Jurkat, Clone E6-1 (cell line): Measurements from ENCODE around the gene UBE2E1.

Experiments
- DNase-seq: peaks from one replicate; pipeline ENCODE4 v3.0.0-alpha.2; 2011; ENCODE audit warnings: low read depth, low spot score
- H3K4me3 ChIP-seq: 2 replicates; pipeline ENCODE4 v1.5.1; 2011; ENCODE audit warnings: mild to moderate bottlenecking, low read length, control low read depth, moderate library complexity

UBE2E1 gene

GRCh38 chr3:23791678-23792077 lies 14.1 kb upstream of the UBE2E1 start:
- no peak for DNase-seq
- no peak overlapping the region for H3K4me3 ChIP-seq

- DNase-seq, result no peak
- no peak overlapping the region for H3K4me3 ChIP-seq
Observed at GRCh38 chr3:23793528-23794134, 12.1 kb upstream of the UBE2E1 start.

GRCh38 chr3:23795096-23795495 lies 10.7 kb upstream of the UBE2E1 start:
- no peak for DNase-seq
- H3K4me3 ChIP-seq, result no peak overlapping the region

GRCh38 chr3:23796518-23796917 lies 9.2 kb upstream of the UBE2E1 start:
- no peak for DNase-seq
- H3K4me3 ChIP-seq, result no peak overlapping the region

GRCh38 chr3:23797491-23797890 lies 8.3 kb upstream of the UBE2E1 start:
- no peak overlapping the region for H3K4me3 ChIP-seq
- DNase-seq, result no peak

GRCh38 chr3:23798456-23798855 lies 7.3 kb upstream of the UBE2E1 start:
- no peak overlapping the region for H3K4me3 ChIP-seq
- no peak for DNase-seq

GRCh38 chr3:23798876-23799275 lies 6.9 kb upstream of the UBE2E1 start:
- no peak for DNase-seq
- H3K4me3 ChIP-seq, result no peak overlapping the region

GRCh38 chr3:23800731-23801130 lies 5.0 kb upstream of the UBE2E1 start:
- H3K4me3 ChIP-seq, result no peak overlapping the region
- DNase-seq, result peak; percentile 23

- no peak for DNase-seq
- no peak overlapping the region for H3K4me3 ChIP-seq
Observed at GRCh38 chr3:23804441-23805209, 1.1 kb upstream of the UBE2E1 start.

- H3K4me3 ChIP-seq, result peak overlapping the region; percentile 57
- DNase-seq, result no peak
Observed at GRCh38 chr3:23805210-23805632, 534 bp upstream of the UBE2E1 start.

- peak overlapping the region; percentile 57 for H3K4me3 ChIP-seq
- DNase-seq, result no peak
Observed at GRCh38 chr3:23806534-23807423, 1.0 kb downstream of the UBE2E1 start.

GRCh38 chr3:23807424-23808015 lies 1.8 kb downstream of the UBE2E1 start:
- H3K4me3 ChIP-seq, result peak overlapping the region; percentile 57
- DNase-seq, result no peak

GRCh38 chr3:23808525-23808924 lies 2.8 kb downstream of the UBE2E1 start:
- H3K4me3 ChIP-seq, result no peak overlapping the region
- DNase-seq, result no peak

- DNase-seq, result no peak
Observed at GRCh38 chr3:23809294-23809693, 3.5 kb downstream of the UBE2E1 start.

GRCh38 chr3:23809840-23810342 lies 4.1 kb downstream of the UBE2E1 start:
- DNase-seq, result no peak

More at GRCh38 chr3:23809294-23809693, 3.5 kb downstream of the UBE2E1 start:
- H3K4me3 ChIP-seq, result no peak overlapping the region

GRCh38 chr3:23810343-23811184 lies 4.8 kb downstream of the UBE2E1 start:
- H3K4me3 ChIP-seq, result peak overlapping the region; percentile 52
- no peak for DNase-seq

More at GRCh38 chr3:23809840-23810342, 4.1 kb downstream of the UBE2E1 start:
- H3K4me3 ChIP-seq, result peak overlapping the region; percentile 52

GRCh38 chr3:23811185-23811527 lies 5.4 kb downstream of the UBE2E1 start:
- DNase-seq, result no peak
- peak overlapping the region; percentile 52 for H3K4me3 ChIP-seq

- no peak overlapping the region for H3K4me3 ChIP-seq
- DNase-seq, result no peak
Observed at GRCh38 chr3:23811919-23812318, 6.2 kb downstream of the UBE2E1 start.
